SH-SY5Y (cell line): ENCODE results near the gene TOMM22.

Experiments used
- GATA2 ChIP-seq: IDR thresholded peaks from 2 replicates; pipeline ENCODE4 v1.6.1; 2011; ENCODE audit warnings: mild to moderate bottlenecking, low read depth, low read length
- GATA3 ChIP-seq: IDR thresholded peaks from 2 replicates; pipeline ENCODE4 v1.6.1; 2011; ENCODE audit warnings: low read depth, mild to moderate bottlenecking, low read length, moderate library complexity

The TOMM22 gene

GRCh38 chr22:38716271-38716670 lies 34.5 kb downstream of the TOMM22 start:
- TF ChIP-seq GATA3 (no peak), GATA2 (no peak)

GRCh38 chr22:38716826-38717225 lies 35.1 kb downstream of the TOMM22 start:
- TF ChIP-seq GATA2 (no peak), GATA3 (no peak)

GRCh38 chr22:38717244-38717643 lies 35.5 kb downstream of the TOMM22 start:
- no peak for TF ChIP-seq GATA2
- no peak for TF ChIP-seq GATA3

- no peak for TF ChIP-seq GATA3
- no peak for TF ChIP-seq GATA2
Observed at GRCh38 chr22:38718414-38718813, 36.7 kb downstream of the TOMM22 start.

GRCh38 chr22:38719196-38719595 lies 37.4 kb downstream of the TOMM22 start:
- no peak for TF ChIP-seq GATA2
- no peak for TF ChIP-seq GATA3

- TF ChIP-seq GATA3 (no peak), GATA2 (no peak)
Observed at GRCh38 chr22:38720350-38720749, 38.6 kb downstream of the TOMM22 start.

GRCh38 chr22:38721551-38721950 lies 39.8 kb downstream of the TOMM22 start:
- TF ChIP-seq GATA3 (no peak), GATA2 (no peak)

GRCh38 chr22:38724176-38724575 lies 42.4 kb downstream of the TOMM22 start:
- TF ChIP-seq GATA3, result no peak
- TF ChIP-seq GATA2, result no peak

- no peak for TF ChIP-seq GATA2
- no peak for TF ChIP-seq GATA3
Observed at GRCh38 chr22:38724926-38725571, 43.3 kb downstream of the TOMM22 start.

GRCh38 chr22:38725900-38726655 lies 44.3 kb downstream of the TOMM22 start:
- no peak for TF ChIP-seq GATA3
- TF ChIP-seq GATA2, result no peak

GRCh38 chr22:38727123-38727522 lies 45.4 kb downstream of the TOMM22 start:
- TF ChIP-seq GATA2, result no peak

- TF ChIP-seq GATA2 (no peak), GATA3 (no peak)
Observed at GRCh38 chr22:38727530-38728451, 46.0 kb downstream of the TOMM22 start.

- TF ChIP-seq GATA2, result no peak
- TF ChIP-seq GATA3, result no peak
Observed at GRCh38 chr22:38728871-38729796, 47.4 kb downstream of the TOMM22 start.

GRCh38 chr22:38729946-38730345 lies 48.2 kb downstream of the TOMM22 start:
- TF ChIP-seq GATA2 (no peak), GATA3 (no peak)
